HG03159 (cell line): ENCODE data around the gene LTBP4.
A peak's percentile ranks its signal among the peaks of the same experiment; 100 is the strongest.

Experiments used
- ATAC-seq: cut with Tn5 transposase; IDR thresholded peaks from one replicate; pipeline ENCODE4 v1.9.1; 2021; ENCODE audit warnings: mild to moderate bottlenecking, moderate library complexity; ENCODE audit not compliant: unreplicated experiment

Gene LTBP4

GRCh38 chr19:40658031-40658430 lies 56.9 kb downstream of the LTBP4 start:
- ATAC-seq, result no peak

GRCh38 chr19:40659116-40659515 lies 57.9 kb downstream of the LTBP4 start:
- no peak for ATAC-seq

- no peak for ATAC-seq
Observed at GRCh38 chr19:40659566-40659965, 58.4 kb downstream of the LTBP4 start.

GRCh38 chr19:40661616-40662015 lies 60.4 kb downstream of the LTBP4 start:
- ATAC-seq, result no peak

GRCh38 chr19:40662925-40663694 lies 61.9 kb downstream of the LTBP4 start:
- ATAC-seq, result peak; percentile 86

GRCh38 chr19:40663695-40664692 lies 62.8 kb downstream of the LTBP4 start:
- ATAC-seq, result no peak

- ATAC-seq, result no peak
Observed at GRCh38 chr19:40666803-40667438, 65.8 kb downstream of the LTBP4 start.

- no peak for ATAC-seq
Observed at GRCh38 chr19:40667602-40668001, 66.4 kb downstream of the LTBP4 start.

GRCh38 chr19:40668991-40669614 lies 67.9 kb downstream of the LTBP4 start:
- no peak for ATAC-seq

- no peak for ATAC-seq
Observed at GRCh38 chr19:40671404-40671803, 70.2 kb downstream of the LTBP4 start.

GRCh38 chr19:40672038-40672437 lies 70.9 kb downstream of the LTBP4 start:
- no peak for ATAC-seq

- no peak for ATAC-seq
Observed at GRCh38 chr19:40672573-40673299, 71.6 kb downstream of the LTBP4 start.

- no peak for ATAC-seq
Observed at GRCh38 chr19:40673397-40673796, 72.2 kb downstream of the LTBP4 start.

- no peak for ATAC-seq
Observed at GRCh38 chr19:40674291-40674690, 73.1 kb downstream of the LTBP4 start.

GRCh38 chr19:40677156-40677555 lies 76.0 kb downstream of the LTBP4 start:
- no peak for ATAC-seq
